ENCODE results near the gene DMTF1.

The DMTF1 gene

DNA sequence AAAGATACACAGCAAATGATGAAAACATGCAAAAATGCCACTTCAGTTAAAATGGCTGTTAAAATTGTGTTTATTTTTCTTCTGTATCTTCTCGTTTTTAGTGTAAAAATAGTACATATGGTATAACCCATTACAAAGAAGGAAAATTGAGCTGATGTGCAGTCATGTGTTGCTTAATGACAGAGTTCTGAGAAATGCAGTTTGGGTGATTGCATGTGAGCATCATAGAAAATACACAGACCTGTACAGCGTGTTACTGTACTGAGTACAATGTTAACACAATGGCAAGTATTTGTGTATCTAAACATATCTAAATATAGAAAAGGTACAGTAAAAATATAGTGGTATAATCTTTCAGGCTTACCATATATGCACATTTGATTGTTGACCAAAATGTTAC, 7.3 kb downstream of the DMTF1 start:
- Histone ChIP-seq H3K36me3 (ENCODE audit: control insufficient read depth, insufficient read depth, low read length) (peaks cover 63% of the 10 kb centered on the region), H3K4me3 (ENCODE audit: low read depth, low read length) (no peak overlapping the region), H3K27me3 (ENCODE audit: control insufficient read depth, insufficient read depth, low read length) (no peaks in the 10 kb centered on the region), H3K9me3 (ENCODE audit: control insufficient read depth, insufficient read depth, low read length) (no peaks in the 10 kb centered on the region), H3K9ac (ENCODE audit: low read depth, low read length) (no peak overlapping the region), H3K27ac (ENCODE audit: low read depth, low read length) (no peak overlapping the region), H3K4me1 (ENCODE audit: control insufficient read depth, insufficient read depth, low read length) (peaks cover 17% of the 10 kb centered on the region)

DNA sequence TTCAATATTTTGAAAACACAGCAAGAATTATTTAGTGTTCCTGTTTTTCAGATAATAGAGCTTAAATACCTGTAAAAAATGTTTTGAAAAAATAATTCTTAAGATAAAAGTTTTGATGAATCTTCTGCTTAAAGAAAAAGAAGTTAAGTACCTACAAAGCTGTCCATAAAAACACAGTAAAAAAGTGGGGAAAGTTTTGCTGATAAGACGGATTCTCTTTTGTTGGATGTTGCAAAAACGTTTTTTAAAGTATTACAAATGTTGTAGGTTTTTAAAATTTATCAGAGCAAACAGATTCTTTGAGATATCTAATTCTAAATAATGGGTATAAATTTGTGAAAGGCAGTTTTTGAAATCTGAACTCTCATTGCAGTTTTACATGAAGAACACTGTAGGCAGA, 12.2 kb downstream of the DMTF1 start:
- Histone ChIP-seq H3K9me3 (ENCODE audit: control insufficient read depth, insufficient read depth, low read length) (no peaks in the 10 kb centered on the region), H3K27ac (ENCODE audit: low read depth, low read length) (no peak overlapping the region), H3K36me3 (ENCODE audit: control insufficient read depth, insufficient read depth, low read length) (peaks cover 85% of the 10 kb centered on the region), H3K9ac (ENCODE audit: low read depth, low read length) (no peak overlapping the region), H3K27me3 (ENCODE audit: control insufficient read depth, insufficient read depth, low read length) (no peaks in the 10 kb centered on the region), H3K4me1 (ENCODE audit: control insufficient read depth, insufficient read depth, low read length) (no peaks in the 10 kb centered on the region), H3K4me3 (ENCODE audit: low read depth, low read length) (no peak overlapping the region)

DNA sequence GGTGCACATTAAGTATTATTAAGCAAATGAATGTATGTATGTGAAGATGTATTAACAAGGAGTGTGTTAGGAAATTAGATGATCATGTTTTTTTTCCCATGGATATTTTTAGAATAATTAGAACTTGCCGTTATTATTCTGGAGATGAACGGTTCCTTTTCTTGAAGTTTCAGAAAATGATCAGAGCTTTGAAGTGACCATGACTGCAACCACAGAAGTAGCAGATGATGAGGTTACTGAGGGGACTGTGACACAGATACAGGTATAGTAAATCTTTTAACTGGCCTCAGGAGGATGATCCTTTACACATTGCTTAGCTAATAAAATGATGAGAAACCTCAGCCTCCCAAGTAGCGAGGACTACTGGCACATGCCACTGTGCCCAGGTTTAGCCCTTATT, 18.6 kb downstream of the DMTF1 start:
- H3K27me3 ChIP-seq (ENCODE audit: control insufficient read depth, insufficient read depth, low read length): no peaks in the 10 kb centered on the region
- H3K4me1 ChIP-seq (ENCODE audit: control insufficient read depth, insufficient read depth, low read length): no peaks in the 10 kb centered on the region
- H3K9me3 ChIP-seq (ENCODE audit: control insufficient read depth, insufficient read depth, low read length): no peaks in the 10 kb centered on the region
- peaks cover 100% of the 10 kb centered on the region for H3K36me3 ChIP-seq (ENCODE audit: control insufficient read depth, insufficient read depth, low read length)
- H3K9ac ChIP-seq (ENCODE audit: low read depth, low read length): no peak overlapping the region
- H3K27ac ChIP-seq (ENCODE audit: low read depth, low read length): no peak overlapping the region
- H3K4me3 ChIP-seq (ENCODE audit: low read depth, low read length): no peak overlapping the region

DNA sequence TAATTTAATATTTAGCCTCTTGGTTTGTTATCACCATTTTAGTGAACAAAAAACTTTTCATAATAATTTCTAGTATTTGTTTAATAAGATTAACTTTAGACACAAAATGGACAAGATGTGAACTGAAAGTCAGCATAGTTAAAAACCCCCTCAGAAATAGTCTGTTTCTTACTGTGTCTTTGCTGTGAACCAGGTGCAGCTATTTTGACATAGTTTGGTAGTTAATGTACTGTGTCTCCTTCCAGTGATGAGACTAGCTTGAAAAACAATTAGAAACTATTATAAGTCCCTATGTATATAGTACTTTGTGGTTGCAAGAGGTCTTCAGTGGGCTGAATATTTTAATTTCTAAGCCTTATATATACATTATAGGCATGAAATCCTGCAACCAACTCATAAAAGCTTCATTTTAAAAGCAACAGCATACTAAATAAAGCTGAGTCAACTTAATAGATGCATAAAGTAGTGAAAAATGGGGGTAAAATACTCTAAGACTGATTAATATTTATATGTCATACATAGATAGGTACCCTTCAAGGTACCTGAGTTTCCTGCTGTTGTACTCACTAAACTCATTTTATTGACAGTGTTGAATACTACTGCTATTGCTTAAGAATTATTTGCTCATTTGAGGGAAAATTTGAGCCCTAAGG, 19.2 kb downstream of the DMTF1 start:
- Histone ChIP-seq H3K9ac (ENCODE audit: low read depth, low read length) (no peak overlapping the region), H3K9me3 (ENCODE audit: control insufficient read depth, insufficient read depth, low read length) (no peaks in the 10 kb centered on the region), H3K4me1 (ENCODE audit: control insufficient read depth, insufficient read depth, low read length) (no peaks in the 10 kb centered on the region), H3K27me3 (ENCODE audit: control insufficient read depth, insufficient read depth, low read length) (no peaks in the 10 kb centered on the region), H3K27ac (ENCODE audit: low read depth, low read length) (no peak overlapping the region), H3K36me3 (ENCODE audit: control insufficient read depth, insufficient read depth, low read length) (peaks cover 100% of the 10 kb centered on the region), H3K4me3 (ENCODE audit: low read depth, low read length) (no peak overlapping the region)

DNA sequence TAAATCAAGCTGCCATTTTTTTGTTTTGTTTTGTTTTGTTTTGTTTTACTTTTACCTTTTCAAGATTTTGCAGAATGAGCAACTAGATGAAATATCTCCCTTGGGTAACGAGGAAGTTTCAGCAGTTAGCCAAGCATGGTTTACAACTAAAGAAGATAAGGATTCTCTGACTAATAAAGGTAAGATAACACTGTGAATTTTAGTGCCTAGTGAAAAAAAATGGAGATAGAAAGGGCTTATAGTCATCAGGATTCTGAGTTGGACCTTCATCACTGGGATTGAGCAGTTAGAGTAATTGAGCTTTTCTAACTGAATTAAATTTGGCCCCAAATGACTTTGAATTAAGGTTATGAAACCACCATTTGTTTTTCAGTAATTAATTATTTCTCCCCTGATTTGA, 21.2 kb downstream of the DMTF1 start:
- peaks cover 100% of the 10 kb centered on the region for H3K36me3 ChIP-seq (ENCODE audit: control insufficient read depth, insufficient read depth, low read length)
- no peak overlapping the region for H3K27ac ChIP-seq (ENCODE audit: low read depth, low read length)
- H3K4me3 ChIP-seq (ENCODE audit: low read depth, low read length): no peak overlapping the region
- no peaks in the 10 kb centered on the region for H3K4me1 ChIP-seq (ENCODE audit: control insufficient read depth, insufficient read depth, low read length)
- H3K9me3 ChIP-seq (ENCODE audit: control insufficient read depth, insufficient read depth, low read length): no peaks in the 10 kb centered on the region
- H3K27me3 ChIP-seq (ENCODE audit: control insufficient read depth, insufficient read depth, low read length): no peaks in the 10 kb centered on the region
- no peak overlapping the region for H3K9ac ChIP-seq (ENCODE audit: low read depth, low read length)

DNA sequence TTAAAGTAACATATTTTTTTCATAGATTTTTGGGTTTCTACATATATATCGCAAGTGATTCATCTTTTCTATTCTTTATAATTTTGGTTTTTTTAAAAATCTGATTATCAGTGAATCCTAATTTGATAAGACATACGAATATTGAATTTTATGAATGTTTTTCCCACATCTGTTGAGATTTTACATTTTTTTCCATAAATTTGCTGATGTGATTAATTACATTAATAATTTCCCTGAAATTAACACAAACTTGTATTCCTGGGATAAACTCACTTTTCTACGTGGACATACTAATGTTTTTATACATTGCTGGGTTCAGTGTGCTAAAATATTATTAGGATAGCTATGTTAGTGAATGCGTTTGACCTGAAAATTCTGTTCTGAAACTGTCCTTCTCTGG, 26.1 kb downstream of the DMTF1 start:
- Histone ChIP-seq H3K36me3 (ENCODE audit: control insufficient read depth, insufficient read depth, low read length) (peaks cover 100% of the 10 kb centered on the region), H3K9ac (ENCODE audit: low read depth, low read length) (no peak overlapping the region), H3K27ac (ENCODE audit: low read depth, low read length) (no peak overlapping the region), H3K9me3 (ENCODE audit: control insufficient read depth, insufficient read depth, low read length) (no peaks in the 10 kb centered on the region), H3K4me3 (ENCODE audit: low read depth, low read length) (no peak overlapping the region), H3K4me1 (ENCODE audit: control insufficient read depth, insufficient read depth, low read length) (no peaks in the 10 kb centered on the region), H3K27me3 (ENCODE audit: control insufficient read depth, insufficient read depth, low read length) (no peaks in the 10 kb centered on the region)

DNA sequence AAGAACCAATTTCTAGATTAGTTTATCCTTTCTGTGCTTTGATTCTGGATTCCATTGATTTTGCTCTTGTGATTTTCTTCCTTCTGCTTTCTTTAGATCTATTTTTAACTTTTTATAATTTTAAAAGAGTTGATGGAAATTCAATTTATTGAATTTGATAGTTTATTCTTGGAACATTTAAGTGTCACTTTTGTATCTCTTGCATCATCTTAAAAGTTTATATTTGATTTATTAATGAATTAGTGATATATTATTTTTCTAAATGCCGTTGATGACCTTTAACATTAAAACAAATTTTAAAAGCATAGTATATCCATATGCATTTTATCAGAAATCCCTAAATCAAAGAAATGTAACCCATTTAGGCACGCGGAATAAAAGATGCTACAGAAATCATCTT, 26.9 kb downstream of the DMTF1 start:
- Histone ChIP-seq H3K4me3 (ENCODE audit: low read depth, low read length) (no peak overlapping the region), H3K27me3 (ENCODE audit: control insufficient read depth, insufficient read depth, low read length) (no peaks in the 10 kb centered on the region), H3K4me1 (ENCODE audit: control insufficient read depth, insufficient read depth, low read length) (no peaks in the 10 kb centered on the region), H3K36me3 (ENCODE audit: control insufficient read depth, insufficient read depth, low read length) (peaks cover 100% of the 10 kb centered on the region), H3K27ac (ENCODE audit: low read depth, low read length) (no peak overlapping the region), H3K9me3 (ENCODE audit: control insufficient read depth, insufficient read depth, low read length) (no peaks in the 10 kb centered on the region), H3K9ac (ENCODE audit: low read depth, low read length) (no peak overlapping the region)

DNA sequence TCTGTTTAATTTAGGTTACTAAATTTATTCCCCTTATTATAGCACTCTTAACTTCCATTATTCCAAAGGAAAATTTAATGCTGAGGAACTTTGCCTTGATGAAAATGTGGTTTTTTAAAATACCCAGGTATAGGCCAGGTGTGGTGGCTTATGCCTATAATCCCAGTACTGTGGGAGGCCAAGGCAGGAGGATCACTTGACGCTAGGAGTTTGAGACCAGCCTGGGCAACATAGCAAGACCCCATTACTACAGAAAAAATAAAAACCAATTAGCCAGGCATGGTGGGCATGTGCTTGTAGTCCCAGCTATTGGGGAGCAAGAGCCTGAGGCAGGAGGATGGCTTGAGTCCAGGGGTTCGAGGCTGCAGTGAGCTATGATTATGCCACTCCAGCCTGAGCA, 34.9 kb downstream of the DMTF1 start:
- Histone ChIP-seq H3K9ac (ENCODE audit: low read depth, low read length) (no peak overlapping the region), H3K4me1 (ENCODE audit: control insufficient read depth, insufficient read depth, low read length) (no peaks in the 10 kb centered on the region), H3K36me3 (ENCODE audit: control insufficient read depth, insufficient read depth, low read length) (peaks cover 100% of the 10 kb centered on the region), H3K4me3 (ENCODE audit: low read depth, low read length) (no peak overlapping the region), H3K27me3 (ENCODE audit: control insufficient read depth, insufficient read depth, low read length) (no peaks in the 10 kb centered on the region), H3K27ac (ENCODE audit: low read depth, low read length) (no peak overlapping the region), H3K9me3 (ENCODE audit: control insufficient read depth, insufficient read depth, low read length) (no peaks in the 10 kb centered on the region)

DNA sequence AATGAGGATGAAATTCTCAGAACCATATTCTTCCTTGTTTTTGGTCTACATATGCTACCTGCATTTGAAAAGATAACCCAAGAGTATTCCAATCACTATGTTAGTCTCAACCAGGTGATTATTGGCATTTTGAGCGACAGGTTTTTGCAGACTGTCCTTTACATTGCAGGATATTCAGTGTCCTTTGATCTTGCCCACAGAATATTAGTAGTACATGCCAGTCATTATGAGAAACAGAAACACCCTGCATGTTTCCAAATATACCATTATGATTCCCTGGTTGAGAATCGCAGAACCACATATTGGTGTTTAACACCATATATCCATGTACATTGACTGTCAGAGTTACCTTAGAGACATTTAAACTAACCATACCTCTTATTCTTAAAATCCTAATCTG, 36.7 kb downstream of the DMTF1 start:
- no peaks in the 10 kb centered on the region for H3K4me1 ChIP-seq (ENCODE audit: control insufficient read depth, insufficient read depth, low read length)
- H3K27me3 ChIP-seq (ENCODE audit: control insufficient read depth, insufficient read depth, low read length): no peaks in the 10 kb centered on the region
- peaks cover 100% of the 10 kb centered on the region for H3K36me3 ChIP-seq (ENCODE audit: control insufficient read depth, insufficient read depth, low read length)
- no peak overlapping the region for H3K4me3 ChIP-seq (ENCODE audit: low read depth, low read length)
- H3K27ac ChIP-seq (ENCODE audit: low read depth, low read length): no peak overlapping the region
- H3K9ac ChIP-seq (ENCODE audit: low read depth, low read length): no peak overlapping the region
- H3K9me3 ChIP-seq (ENCODE audit: control insufficient read depth, insufficient read depth, low read length): no peaks in the 10 kb centered on the region

DNA sequence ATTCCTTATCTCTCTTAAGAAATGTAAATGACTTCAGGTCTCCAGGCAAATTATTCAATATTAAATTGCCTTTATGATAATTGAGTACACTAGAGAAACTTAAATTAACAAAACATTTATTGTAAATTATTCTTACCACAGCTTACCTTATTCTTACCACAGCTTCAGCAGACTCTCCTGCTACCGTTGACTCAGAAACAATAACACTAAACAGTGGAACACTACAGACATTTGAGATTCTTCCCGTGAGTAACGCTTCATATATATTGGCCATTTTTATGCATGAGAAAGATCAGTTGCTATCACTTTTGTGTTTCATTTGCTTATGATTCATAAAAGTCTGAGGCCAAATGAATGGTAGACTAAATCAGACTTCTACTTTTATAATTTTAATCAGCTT, 38.5 kb downstream of the DMTF1 start:
- Histone ChIP-seq H3K27ac (ENCODE audit: low read depth, low read length) (no peak overlapping the region), H3K9me3 (ENCODE audit: control insufficient read depth, insufficient read depth, low read length) (no peaks in the 10 kb centered on the region), H3K36me3 (ENCODE audit: control insufficient read depth, insufficient read depth, low read length) (peaks cover 100% of the 10 kb centered on the region), H3K27me3 (ENCODE audit: control insufficient read depth, insufficient read depth, low read length) (no peaks in the 10 kb centered on the region), H3K9ac (ENCODE audit: low read depth, low read length) (no peak overlapping the region), H3K4me3 (ENCODE audit: low read depth, low read length) (no peak overlapping the region), H3K4me1 (ENCODE audit: control insufficient read depth, insufficient read depth, low read length) (no peaks in the 10 kb centered on the region)

DNA sequence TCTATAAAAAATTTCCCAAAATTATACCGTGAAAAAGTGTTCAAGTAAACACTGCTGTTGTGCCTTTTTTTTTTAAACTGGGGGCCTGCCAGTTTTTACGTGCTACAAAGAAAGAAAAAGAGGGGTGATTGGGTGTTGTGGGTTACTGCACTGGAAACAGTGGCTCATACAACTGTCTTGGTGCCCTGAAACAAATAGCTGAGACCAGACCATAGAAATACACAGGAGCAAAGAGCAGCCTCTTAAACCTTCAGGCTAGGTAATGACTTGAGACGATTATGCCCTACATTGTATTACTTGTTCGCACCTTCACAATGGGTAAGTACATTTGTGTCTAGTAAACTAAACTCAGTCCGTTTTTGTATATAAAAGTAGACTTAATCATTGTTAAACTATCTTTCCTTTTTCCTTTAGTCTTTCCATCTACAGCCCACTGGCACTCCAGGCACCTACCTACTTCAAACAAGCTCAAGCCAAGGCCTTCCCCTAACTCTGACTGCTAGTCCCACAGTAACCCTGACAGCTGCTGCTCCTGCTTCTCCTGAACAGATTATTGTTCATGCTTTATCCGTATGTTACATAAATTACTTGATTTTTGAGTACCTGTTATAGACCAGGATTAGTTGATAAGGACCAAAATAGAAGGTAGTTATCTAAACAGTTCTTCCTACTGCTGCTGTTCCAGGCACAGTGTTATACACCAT, 40.7 kb downstream of the DMTF1 start:
- Histone ChIP-seq H3K9ac (ENCODE audit: low read depth, low read length) (no peak overlapping the region), H3K4me1 (ENCODE audit: control insufficient read depth, insufficient read depth, low read length) (no peaks in the 10 kb centered on the region), H3K36me3 (ENCODE audit: control insufficient read depth, insufficient read depth, low read length) (peaks cover 100% of the 10 kb centered on the region), H3K27me3 (ENCODE audit: control insufficient read depth, insufficient read depth, low read length) (no peaks in the 10 kb centered on the region), H3K27ac (ENCODE audit: low read depth, low read length) (no peak overlapping the region), H3K4me3 (ENCODE audit: low read depth, low read length) (no peak overlapping the region), H3K9me3 (ENCODE audit: control insufficient read depth, insufficient read depth, low read length) (no peaks in the 10 kb centered on the region)

Data from HUES48 (cell line).